SK-N-SH treated with all-trans-retinoic acid at 6 μM for 48 hours (cell line): Measurements from ENCODE around the gene MYO1B.

Experiments
- ATAC-seq: fragments of 200-7000 bp; cut with Tn5 transposase; 3 replicates; pipeline ENCODE4 v1.9.1; 2020; ENCODE audit warnings: mild to moderate bottlenecking, moderate library complexity
- ARNTL ChIP-seq: fragments of 450-650 bp; formaldehyde crosslinking; IDR thresholded peaks from 2 replicates; pipeline ENCODE4 v1.5.0; 2020; ENCODE audit warnings: low read depth, mild to moderate bottlenecking, moderate library complexity, borderline replicate concordance
- BACH2 ChIP-seq: fragments of 250-450 bp; sonication (Bioruptor Pico); IDR thresholded peaks from 2 replicates; pipeline ENCODE4 v1.9.0; 2021; ENCODE audit warnings: mild to moderate bottlenecking, borderline replicate concordance
- CREB5 ChIP-seq: fragments of 250-450 bp; sonication (Bioruptor Pico); IDR thresholded peaks from 2 replicates; pipeline ENCODE4 v1.5.1; 2020; ENCODE audit warnings: low read depth, mild to moderate bottlenecking, moderate library complexity
- CSRNP3 ChIP-seq: fragments of 250-450 bp; sonication (Bioruptor Pico); IDR thresholded peaks from 2 replicates; pipeline ENCODE4 v1.5.1; 2021; ENCODE audit warnings: mild to moderate bottlenecking, moderate library complexity
- ESRRG ChIP-seq: fragments of 250-450 bp; sonication (Bioruptor Pico); IDR thresholded peaks from 2 replicates; pipeline ENCODE4 v1.6.1; 2021; ENCODE audit warnings: mild to moderate bottlenecking
- GLIS3 ChIP-seq: fragments of 250-450 bp; sonication (Bioruptor Pico); IDR thresholded peaks from 2 replicates; pipeline ENCODE4 v1.5.0; 2020; ENCODE audit warnings: mild to moderate bottlenecking, moderate library complexity
- ISL1 ChIP-seq: fragments of 250-450 bp; sonication (Bioruptor Pico); IDR thresholded peaks from 2 replicates; pipeline ENCODE4 v2.1.2; 2022; ENCODE audit warnings: mild to moderate bottlenecking, moderate library complexity
- OSR1 ChIP-seq: fragments of 250-450 bp; sonication (Bioruptor Pico); IDR thresholded peaks from 2 replicates; pipeline ENCODE4 v1.8.0; 2022; ENCODE audit warnings: moderate library complexity, mild to moderate bottlenecking, inconsistent platforms
- PPARA ChIP-seq: fragments of 250-450 bp; sonication (Bioruptor Pico); IDR thresholded peaks from 2 replicates; pipeline ENCODE4 v1.5.0; 2020; ENCODE audit warnings: mild to moderate bottlenecking, borderline replicate concordance
- SNAI2 ChIP-seq: fragments of 250-450 bp; sonication (Bioruptor Pico); IDR thresholded peaks from 2 replicates; pipeline ENCODE4 v1.5.0; 2020; ENCODE audit warnings: mild to moderate bottlenecking, moderate library complexity
- TCF4 ChIP-seq: fragments of 250-450 bp; sonication (Bioruptor Pico); IDR thresholded peaks from 2 replicates; pipeline ENCODE4 v1.8.0; 2021; ENCODE audit warnings: mild to moderate bottlenecking, moderate library complexity, borderline replicate concordance
- TOX ChIP-seq: fragments of 250-450 bp; sonication (Bioruptor Pico); IDR thresholded peaks from 2 replicates; pipeline ENCODE4 v1.8.0; 2021; ENCODE audit warnings: mild to moderate bottlenecking, moderate library complexity, borderline replicate concordance
- ZFP3 ChIP-seq: fragments of 250-450 bp; sonication (Bioruptor Pico); IDR thresholded peaks from 2 replicates; pipeline ENCODE4 v1.5.0; 2020; ENCODE audit warnings: mild to moderate bottlenecking, moderate library complexity
- ZNF565 ChIP-seq: fragments of 450-650 bp; formaldehyde crosslinking; conservative IDR thresholded peaks from 2 replicates; pipeline ENCODE4 v1.5.0; 2020; ENCODE audit warnings: low read depth, mild to moderate bottlenecking, moderate library complexity
- ZNF70 ChIP-seq: fragments of 450-650 bp; formaldehyde crosslinking; IDR thresholded peaks from 2 replicates; pipeline ENCODE4 v1.5.0; 2020; ENCODE audit warnings: mild to moderate bottlenecking, moderate library complexity
- TF ChIP-seq, protein P1 (sequence below): fragments of 250-450 bp; sonication (Bioruptor Pico); IDR thresholded peaks from 2 replicates; pipeline ENCODE4 v1.8.0; 2021; ENCODE audit warnings: low read depth, mild to moderate bottlenecking, moderate library complexity, borderline replicate concordance
- TF ChIP-seq, protein P2 (sequence below): fragments of 250-450 bp; sonication (Bioruptor Pico); IDR thresholded peaks from 2 replicates; pipeline ENCODE4 v1.8.0; 2020; ENCODE audit warnings: mild to moderate bottlenecking, moderate library complexity, borderline replicate concordance
- TF ChIP-seq, protein P3 (sequence below): fragments of 250-450 bp; sonication (Bioruptor Pico); IDR thresholded peaks from 2 replicates; pipeline ENCODE4 v1.5.0; 2020; ENCODE audit warnings: mild to moderate bottlenecking, moderate library complexity

The MYO1B gene

DNA sequence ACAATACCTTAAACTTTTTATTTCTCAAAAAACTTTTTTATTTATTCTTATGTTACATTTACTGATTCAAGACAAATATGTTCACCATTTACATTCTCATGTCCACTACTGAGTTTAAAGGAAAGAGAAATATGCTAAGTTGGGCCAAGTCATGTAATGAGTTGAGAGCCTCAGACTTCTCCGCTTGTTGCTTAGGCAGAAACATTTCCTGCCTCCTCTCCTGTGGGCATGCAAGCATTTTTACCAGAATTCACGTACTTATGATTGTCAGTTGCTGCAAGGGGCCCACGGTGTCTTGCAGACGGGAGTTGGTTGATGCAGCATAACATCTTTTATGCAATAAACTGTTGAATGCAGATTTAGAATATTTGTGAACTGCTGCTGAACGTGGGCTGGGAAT is 51.8 kb downstream of the MYO1B start:
- TF ChIP-seq, protein P1, sequence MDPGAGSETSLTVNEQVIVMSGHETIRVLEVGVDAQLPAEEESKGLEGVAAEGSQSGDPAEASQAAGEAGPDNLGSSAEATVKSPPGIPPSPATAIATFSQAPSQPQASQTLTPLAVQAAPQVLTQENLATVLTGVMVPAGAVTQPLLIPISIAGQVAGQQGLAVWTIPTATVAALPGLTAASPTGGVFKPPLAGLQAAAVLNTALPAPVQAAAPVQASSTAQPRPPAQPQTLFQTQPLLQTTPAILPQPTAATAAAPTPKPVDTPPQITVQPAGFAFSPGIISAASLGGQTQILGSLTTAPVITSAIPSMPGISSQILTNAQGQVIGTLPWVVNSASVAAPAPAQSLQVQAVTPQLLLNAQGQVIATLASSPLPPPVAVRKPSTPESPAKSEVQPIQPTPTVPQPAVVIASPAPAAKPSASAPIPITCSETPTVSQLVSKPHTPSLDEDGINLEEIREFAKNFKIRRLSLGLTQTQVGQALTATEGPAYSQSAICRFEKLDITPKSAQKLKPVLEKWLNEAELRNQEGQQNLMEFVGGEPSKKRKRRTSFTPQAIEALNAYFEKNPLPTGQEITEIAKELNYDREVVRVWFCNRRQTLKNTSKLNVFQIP (CRISPR knock-in tag) = no peak
- no peak for TF ChIP-seq TOX (CRISPR knock-in tag)
- TF ChIP-seq OSR1 (CRISPR knock-in tag) = no peak
- TF ChIP-seq ZNF70 (CRISPR knock-in tag) = no peak
- no peak for ATAC-seq

DNA sequence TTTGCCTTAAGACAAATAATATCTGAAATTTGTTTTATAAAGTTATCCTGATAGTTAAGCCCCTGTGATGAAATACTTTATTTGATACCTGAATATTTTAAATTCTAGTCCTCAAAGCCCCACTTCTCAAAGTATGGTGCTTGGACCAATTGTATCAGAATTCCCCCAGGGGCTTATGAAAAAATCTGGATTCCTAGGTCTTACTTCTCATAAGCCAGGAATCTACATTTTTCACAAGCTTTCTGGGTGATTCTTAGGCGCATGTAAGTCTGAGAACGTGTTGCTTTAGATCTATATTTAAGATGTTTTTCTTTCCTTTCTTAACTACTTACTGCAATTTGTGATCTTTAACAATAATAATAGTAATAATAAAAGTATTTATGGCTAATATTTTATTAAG is 53.1 kb downstream of the MYO1B start:
- TF ChIP-seq CREB5 (no peak), ISL1 (no peak), OSR1 (CRISPR knock-in tag) (no peak)
- no peak for ATAC-seq

DNA sequence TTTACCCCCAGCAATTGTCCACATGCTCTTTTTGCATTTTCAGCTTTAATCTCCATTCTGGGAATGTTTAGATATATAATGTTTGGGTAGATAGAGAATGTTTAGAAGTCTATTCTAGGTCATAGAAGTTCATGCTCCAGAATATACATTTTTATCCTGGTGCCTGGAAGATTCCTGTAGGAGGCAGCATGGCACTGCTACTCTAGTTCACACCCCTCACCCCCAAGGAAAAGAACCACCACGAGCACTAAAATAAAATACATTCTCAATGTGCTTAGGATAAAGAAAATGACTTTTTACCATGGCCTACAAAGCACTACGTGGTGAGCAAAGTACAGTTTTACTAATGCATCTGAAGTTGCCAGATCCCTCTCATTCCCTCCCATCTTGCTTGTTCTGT is 53.8 kb downstream of the MYO1B start:
- no peak for ATAC-seq
- TF ChIP-seq SNAI2 (CRISPR knock-in tag) (no peak), ARNTL (CRISPR knock-in tag) (no peak), ZNF70 (CRISPR knock-in tag) (no peak)

- TF ChIP-seq ESRRG (CRISPR knock-in tag) = no peak
- TF ChIP-seq, protein P2, sequence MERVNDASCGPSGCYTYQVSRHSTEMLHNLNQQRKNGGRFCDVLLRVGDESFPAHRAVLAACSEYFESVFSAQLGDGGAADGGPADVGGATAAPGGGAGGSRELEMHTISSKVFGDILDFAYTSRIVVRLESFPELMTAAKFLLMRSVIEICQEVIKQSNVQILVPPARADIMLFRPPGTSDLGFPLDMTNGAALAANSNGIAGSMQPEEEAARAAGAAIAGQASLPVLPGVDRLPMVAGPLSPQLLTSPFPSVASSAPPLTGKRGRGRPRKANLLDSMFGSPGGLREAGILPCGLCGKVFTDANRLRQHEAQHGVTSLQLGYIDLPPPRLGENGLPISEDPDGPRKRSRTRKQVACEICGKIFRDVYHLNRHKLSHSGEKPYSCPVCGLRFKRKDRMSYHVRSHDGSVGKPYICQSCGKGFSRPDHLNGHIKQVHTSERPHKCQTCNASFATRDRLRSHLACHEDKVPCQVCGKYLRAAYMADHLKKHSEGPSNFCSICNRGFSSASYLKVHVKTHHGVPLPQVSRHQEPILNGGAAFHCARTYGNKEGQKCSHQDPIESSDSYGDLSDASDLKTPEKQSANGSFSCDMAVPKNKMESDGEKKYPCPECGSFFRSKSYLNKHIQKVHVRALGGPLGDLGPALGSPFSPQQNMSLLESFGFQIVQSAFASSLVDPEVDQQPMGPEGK (CRISPR knock-in tag) = no peak
- no peak for TF ChIP-seq TOX (CRISPR knock-in tag)
- no peak for TF ChIP-seq PPARA (CRISPR knock-in tag)
- no peak for TF ChIP-seq BACH2 (CRISPR knock-in tag)
- TF ChIP-seq, protein P3, sequence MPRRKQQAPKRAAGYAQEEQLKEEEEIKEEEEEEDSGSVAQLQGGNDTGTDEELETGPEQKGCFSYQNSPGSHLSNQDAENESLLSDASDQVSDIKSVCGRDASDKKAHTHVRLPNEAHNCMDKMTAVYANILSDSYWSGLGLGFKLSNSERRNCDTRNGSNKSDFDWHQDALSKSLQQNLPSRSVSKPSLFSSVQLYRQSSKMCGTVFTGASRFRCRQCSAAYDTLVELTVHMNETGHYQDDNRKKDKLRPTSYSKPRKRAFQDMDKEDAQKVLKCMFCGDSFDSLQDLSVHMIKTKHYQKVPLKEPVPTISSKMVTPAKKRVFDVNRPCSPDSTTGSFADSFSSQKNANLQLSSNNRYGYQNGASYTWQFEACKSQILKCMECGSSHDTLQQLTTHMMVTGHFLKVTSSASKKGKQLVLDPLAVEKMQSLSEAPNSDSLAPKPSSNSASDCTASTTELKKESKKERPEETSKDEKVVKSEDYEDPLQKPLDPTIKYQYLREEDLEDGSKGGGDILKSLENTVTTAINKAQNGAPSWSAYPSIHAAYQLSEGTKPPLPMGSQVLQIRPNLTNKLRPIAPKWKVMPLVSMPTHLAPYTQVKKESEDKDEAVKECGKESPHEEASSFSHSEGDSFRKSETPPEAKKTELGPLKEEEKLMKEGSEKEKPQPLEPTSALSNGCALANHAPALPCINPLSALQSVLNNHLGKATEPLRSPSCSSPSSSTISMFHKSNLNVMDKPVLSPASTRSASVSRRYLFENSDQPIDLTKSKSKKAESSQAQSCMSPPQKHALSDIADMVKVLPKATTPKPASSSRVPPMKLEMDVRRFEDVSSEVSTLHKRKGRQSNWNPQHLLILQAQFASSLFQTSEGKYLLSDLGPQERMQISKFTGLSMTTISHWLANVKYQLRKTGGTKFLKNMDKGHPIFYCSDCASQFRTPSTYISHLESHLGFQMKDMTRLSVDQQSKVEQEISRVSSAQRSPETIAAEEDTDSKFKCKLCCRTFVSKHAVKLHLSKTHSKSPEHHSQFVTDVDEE = no peak
- no peak for TF ChIP-seq ZFP3 (CRISPR knock-in tag)
- TF ChIP-seq ARNTL (CRISPR knock-in tag) = no peak
- no peak for TF ChIP-seq ZNF70 (CRISPR knock-in tag)
- TF ChIP-seq ZNF565 = no peak
- TF ChIP-seq, protein P1 (CRISPR knock-in tag) = no peak
- TF ChIP-seq SNAI2 (CRISPR knock-in tag) = no peak
- TF ChIP-seq GLIS3 (CRISPR knock-in tag) = no peak
- no peak for TF ChIP-seq TCF4
- no peak for TF ChIP-seq CSRNP3 (CRISPR knock-in tag)
- no peak for ATAC-seq
Observed at GRCh38 chr2:191299866-191300265, 54.7 kb downstream of the MYO1B start.
